ENCODE results near the gene URB2.
A peak's percentile ranks its signal among the peaks of the same experiment; 100 is the strongest.
"Not testable (repeated sequence)": the region's sequence is repeated elsewhere in the genome, so short reads cannot be mapped to it uniquely, and the experiment has no call there.

The URB2 gene

DNA sequence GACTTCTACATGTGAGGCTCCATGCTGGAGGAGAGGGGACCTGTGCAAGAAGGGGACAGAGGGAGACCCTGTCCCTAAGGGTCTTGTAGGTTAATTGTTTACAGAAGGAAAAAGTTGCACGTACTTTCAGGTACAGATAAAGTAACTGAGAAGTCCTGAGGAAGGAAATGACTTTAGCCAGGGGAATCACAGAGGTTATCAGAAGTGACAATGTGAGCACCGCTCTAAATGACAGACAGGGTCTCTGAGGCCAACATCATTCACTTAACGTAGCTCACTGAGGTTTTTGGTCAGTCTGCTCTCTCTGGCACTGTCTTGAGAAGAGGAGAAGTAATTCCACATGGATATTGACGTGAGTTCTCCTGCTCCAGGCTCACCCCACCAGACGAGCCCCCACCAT, 12.1 kb upstream of the URB2 start:
- no peak for DNase-seq

DNA sequence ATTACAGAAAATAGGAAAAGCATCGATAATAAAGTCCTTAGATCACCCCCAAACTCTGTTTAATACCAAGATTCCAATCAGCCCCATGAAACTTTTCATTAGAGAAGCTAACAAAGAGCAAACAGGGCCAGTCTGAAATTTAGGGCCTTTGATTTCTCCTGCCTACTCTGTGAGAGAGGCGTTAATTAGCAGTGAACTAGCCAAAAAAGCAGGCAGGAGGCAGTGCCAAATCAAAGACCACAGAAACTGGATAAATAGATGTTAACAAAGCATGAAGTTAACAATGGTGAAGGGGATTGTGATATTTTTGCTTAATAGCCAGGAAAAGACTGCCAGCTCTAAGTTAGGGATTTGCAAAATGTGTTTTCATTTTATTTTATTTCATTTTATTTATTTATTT, 11.3 kb upstream of the URB2 start:
- no peak for DNase-seq

DNA sequence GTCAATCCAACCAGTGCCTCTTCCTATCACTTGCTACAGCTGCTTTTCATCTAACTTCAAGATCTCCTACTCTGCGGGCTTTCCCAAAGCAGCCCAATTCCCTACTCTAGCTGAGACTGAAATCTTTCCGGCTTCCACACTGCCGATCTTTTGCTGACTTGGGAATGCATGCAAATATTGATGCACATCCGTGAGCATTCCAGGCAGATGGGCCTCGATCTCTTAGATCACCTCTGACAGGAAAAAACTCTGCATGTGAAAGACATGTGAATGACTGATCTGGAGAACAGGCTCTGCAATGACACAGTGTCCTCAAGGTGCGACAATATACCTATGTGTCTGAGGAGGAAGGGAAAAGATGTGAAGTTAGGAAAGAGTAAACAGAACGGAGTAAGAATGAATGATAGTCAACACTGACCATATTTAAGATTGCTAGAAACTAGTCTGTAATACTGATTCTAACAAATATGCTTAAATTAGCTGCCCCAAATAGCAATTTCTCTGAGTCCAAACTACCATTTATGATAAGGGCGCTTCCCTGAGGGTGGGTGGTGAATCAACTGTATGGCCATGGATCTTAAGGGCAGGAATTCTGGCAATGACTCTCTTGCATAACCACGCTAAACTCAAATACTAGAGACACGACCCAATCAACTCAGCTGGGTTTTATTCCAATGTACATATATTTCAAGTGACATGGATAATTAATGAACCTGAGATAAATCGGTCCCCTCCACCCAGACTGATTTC, 8.5 kb upstream of the URB2 start:
- DNase-seq, result no peak

DNA sequence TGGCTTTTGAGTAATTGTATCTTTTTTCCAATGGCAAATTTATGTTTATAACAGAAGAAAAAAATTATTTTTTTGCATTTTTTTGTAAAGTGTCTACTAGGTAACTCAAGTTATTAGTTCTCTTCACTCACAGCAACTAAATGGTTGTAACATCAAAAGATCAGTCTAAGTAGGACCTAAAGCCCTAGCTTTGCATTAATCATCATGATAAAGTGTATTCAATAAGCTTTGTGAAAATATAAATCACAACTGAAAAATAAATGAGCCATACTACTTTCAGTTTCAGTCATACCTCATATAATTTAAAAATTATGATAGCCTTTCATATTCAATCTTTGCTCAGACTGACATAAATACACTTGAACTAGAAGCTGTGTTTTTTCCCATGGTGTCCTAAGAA, 7.0 kb upstream of the URB2 start:
- DNase-seq, result no peak

DNA sequence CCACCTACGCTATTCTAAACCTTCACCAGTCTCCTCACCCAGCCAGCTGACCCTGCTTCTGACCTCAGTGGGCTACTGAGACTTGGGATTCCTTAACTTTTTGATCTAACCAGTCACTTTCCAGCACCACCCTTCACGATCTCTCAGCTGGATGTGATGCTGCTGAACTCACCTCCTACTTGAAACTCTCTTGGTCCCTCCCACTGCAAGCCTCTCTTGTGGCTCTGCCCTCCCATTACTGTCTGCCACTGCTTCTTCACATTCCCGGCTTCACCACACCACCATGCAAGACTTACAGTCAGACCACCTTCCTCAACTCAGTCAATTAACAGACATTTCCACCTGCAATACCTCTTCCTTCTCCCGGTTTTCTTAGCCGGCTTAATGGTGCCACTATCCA, 6.4 kb upstream of the URB2 start:
- DNase-seq, result no peak

DNA sequence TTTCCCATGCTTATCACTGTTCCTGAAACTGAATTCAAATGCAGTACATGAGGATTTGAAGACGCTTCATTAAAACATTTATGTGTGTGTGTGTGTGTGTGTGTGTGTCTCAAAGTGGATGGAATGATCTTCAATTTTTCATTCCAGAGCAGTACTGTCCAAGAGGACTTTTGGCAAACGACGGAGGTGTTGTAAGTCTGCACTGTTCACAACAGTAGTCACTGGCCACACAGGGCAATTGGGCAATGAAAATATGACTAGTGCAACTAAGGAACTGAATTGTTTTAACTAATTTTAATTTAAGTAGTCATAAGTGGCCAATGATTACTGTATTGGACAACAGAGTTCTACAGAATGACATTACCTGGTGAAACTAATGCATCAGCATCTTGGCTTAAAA, 5.2 kb upstream of the URB2 start:
- no peak for DNase-seq

DNA sequence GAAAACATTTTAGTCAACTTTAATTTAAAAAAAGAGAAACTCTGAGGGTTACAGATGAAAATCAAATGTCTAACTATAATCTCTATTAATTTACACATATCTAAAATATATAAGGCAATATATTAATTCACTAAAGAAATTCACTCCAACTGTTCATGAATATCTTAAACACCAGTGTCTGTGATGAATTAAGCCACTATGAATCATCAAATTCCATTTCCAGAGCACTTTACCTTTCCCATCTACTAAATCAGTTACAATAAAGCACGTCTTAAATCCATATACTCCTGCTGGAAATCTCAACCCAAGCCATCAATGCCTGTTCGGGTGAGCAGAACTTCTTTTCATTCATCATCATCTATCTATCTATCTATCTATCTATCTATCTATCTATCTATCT, 4.4 kb upstream of the URB2 start:
- DNase-seq, result no peak

DNA sequence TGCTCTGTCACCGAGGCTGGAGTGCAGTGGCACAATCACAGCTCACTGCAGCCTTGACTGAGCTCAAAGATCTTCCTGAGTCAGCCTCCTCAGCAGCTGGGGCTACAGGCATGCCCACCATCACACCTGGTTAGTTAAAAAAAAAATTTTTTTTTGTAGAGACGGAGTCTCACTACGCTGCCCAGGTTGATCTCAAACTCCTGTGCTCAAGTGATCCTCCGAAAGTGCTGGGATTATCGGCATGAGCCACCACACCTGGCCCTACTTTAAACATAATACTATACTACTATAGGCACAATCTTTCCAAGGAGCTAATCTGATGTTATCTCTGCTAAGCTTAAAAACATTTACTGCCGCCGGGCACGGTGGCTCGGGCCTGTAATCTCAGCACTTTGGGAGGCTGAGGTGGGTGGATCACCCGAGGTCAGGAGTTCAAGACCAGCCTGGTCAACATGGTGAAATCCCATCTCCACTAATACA, 3.4 kb upstream of the URB2 start:
- not testable (repeated sequence) for DNase-seq

DNA sequence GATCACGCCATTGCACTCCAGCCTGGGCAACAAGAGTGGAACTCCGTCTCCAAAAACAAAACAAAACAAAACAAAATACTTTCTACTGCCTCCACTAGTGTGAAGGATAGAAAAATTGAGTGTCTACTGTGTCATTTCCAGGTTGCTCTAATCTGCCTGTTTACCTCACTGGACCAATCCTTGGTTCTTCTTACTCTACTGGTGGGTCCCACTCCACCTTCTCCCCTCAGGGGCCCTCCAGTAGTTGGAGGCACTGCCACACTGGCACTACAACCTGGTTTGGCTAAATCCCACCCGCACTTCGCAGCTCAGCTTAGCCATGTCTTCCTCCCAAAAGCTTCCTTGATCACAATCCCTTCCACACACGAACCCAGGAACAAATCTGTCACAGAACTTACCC, 2.8 kb upstream of the URB2 start:
- no peak for DNase-seq

DNA sequence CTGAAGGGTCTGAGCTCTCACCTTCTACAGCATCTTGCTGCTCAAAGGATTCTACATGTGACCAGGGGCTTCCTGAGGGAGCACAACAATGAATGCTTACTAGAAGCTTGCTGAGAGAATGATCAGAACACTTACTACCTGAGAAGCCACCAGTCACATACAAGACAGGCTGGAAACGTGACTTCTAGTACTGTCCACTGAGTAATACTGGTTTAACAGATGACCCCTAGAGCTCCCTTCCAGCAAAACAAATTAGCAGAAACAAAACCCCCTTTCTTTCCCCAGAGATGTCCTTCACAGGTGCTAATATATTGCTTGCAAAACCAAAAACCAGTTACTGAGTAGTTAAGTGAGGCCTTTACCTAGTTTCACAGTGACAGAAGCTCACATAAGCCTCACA, 2.2 kb upstream of the URB2 start:
- no peak for DNase-seq

DNA sequence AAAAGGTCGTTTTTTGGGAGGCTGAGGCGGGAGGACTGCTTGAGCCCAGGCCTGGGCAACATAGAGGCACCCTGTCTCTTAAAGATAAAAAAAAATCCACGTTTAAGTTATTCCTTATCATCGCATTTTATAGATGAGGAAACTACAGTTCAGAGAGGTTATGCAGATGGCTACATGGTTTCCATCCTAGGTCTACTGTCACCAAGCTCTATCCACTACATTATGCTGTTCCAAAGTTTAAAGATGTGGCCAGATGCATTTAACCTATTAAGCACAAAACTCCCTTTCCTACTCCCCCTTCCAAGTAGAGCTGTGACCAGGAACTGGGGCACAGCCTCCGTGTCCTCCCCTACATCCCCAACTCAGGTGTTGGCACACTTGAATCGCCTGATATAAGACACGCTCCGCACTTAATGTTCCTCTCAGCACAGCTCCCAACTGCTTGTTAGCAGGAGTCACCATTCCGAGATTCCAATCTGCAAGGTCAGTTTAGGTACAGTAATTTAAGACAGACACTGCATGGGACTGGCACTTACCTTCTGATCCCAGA, 1.5 kb upstream of the URB2 start:
- DNase-seq, result no peak

DNA sequence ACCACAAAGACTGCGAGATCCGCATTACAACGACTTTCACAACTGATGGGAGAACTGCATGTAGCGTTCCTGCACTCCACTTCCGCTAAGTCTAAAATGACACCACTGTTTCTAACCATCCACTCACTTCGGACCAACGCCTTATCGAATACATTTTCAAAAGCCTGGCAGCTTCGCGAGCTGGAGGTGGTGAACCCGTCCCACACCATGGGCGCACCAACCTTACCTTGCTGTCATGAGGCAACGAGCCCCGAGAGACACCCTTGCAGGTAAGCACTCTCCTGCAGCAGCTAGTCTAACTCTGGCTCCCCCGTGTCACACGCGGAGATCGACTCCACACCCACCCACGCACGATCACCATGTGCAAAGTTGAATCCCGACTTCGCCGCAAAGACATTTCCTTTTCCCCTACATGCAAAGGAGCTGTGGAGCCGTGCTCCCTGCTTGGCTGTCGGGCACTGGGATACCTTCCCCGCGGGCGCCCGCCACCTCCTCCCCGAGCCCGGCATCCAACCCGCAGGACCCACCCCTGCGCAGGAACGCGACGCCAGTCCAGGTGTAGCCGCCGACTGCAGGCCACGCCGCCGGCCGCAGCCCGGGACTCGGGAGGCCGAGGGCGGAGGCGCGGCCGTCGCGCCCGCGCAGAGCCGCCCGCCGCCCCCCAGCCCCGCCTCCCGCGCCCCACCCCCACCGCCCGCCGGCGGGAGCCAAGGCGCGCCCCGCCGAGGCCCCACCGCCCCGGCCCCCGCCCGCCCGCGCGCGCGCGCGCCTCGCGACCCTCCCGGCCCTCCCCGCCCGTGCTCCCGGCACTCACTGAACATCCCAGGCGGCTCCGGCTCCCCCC, 754 bp upstream of the URB2 start:
- DNase-seq, result peak in 30 of 56 donors; percentile 17 to 79 (median 44)

DNA sequence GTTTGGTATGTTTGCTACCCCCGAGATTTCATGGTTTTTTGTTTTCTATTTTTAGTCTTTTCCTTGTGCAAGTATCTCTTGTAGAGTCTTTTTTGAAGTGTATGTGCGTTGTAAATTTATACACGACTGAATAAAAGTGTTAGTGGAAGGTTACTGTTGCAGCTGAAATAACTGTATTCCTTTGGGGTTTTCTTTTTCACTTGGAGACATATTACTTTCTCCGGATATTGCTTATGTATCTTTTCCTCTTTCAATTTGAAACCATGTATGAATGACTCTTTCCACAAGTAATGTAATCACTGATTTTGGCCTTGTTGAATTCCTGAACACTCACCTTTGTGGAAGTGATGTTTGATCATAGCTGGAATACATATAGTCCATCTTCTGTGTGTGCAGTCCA, 956 bp downstream of the URB2 start:
- no peak for DNase-seq

DNA sequence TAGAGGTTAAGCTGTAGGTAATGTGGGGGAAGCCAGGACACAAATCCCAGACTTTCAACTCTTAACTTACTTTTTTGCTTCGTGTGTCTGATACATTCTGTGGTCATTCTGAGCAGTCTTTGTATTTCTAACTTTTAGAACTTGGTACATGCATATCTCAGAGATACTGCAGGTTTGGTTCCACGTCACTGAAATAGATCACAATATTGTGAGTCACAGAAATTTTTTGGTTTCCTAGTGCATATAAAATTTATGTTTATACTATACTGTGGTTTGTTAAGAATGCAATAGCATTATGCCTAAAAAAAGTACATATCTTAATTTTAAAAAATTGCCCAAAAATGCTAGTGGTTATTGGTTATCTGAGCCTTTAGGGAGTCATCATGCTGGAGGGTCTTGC, 3.2 kb downstream of the URB2 start:
- DNase-seq, result no peak

DNA sequence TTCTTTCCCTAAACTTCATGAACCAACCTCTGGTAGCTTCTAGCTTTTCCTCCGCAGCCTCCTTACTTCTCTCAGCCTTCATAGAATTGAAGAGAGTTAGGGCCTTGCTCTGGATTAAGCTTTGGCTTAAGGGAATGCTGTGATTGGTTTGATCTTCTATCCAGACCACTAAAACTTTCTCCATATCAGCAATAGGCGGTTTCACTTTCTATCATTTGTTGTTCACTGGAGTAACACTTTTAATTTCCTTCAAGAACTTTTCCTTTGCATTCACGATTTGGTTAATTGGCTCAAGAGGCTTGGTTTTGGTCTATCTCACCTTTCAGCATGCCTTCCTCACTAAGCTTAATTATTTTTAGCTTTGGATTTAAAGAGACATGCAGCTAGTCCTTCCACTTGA, 5.1 kb downstream of the URB2 start:
- DNase-seq, result no peak

DNA sequence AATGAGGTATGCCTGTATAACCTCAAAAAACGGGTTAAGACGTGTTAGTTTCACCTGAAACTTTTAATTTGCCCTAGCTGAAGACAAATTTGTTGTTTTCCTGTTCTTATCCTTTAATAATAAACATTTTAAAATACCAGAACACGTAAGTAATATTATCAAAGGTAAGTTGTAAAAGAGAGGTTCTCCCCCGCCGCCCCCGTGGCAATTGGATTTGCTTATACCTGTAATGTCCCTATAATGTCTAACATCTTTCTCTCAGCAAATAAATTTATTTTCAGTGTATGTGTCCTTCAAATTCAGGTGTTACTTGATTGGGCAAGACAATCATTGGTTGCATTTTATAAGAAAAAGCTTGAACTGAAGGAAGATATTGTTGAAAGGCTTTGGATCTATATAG, 5.9 kb downstream of the URB2 start:
- DNase-seq, result no peak

DNA sequence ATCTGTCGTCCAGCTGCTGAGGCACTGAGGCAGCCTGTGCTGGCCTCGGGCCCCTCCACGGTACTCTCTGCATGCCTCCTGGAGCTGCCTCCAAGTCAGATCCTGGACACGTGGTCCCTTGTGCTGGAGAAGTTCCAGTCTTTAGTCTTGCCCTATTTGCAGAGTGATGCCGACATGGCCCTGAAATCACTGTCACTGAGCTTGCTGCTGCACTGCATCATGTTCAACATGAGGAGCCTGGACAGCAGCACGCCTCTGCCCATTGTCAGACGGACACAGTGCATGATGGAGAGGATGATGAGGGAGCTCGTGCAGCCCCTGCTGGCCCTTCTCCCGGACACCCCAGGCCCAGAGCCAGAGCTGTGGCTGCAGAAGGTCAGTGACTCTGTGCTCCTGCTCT, 10.0 kb downstream of the URB2 start:
- DNase-seq, result no peak

DNA sequence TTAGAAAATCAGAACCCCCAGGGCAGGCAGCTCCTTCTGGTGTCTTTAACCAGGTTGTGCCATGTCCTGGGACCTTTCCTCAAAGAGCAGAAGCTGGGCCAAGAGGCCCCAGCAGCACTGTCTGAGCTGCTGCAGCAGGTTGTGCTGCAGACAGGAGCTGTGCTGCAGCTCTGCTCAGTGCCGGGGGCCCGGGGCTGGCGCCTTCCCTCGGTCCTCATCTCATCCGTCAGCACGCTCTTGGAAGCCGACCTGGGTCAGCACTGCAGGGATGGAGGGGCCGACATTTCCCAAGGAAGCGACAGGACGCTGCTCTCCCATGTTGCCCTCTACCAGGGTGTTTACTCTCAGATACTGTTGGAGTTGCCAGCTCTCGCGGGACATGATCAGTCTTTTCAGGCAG, 11.7 kb downstream of the URB2 start:
- DNase-seq, result no peak

DNA sequence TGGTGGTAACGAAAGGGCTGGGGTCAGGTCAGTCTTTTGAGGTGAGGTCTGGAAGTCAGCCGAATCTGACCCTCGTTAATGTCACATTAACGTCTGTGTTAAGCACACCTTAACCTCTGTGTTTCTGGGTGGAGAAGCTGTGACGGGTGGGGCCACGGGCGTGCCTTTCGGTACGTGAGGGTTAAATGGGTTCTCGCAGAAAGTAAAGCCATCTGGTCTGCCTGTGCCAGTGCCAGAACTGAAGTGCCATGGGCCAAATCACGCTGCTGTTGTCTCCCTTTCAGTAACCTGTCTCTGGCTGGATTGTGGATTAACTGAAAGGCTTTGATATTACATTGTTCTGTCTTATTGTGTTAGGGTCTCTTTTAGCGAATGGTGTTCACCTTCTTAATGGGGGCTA, 14.4 kb downstream of the URB2 start:
- no peak for DNase-seq

DNA sequence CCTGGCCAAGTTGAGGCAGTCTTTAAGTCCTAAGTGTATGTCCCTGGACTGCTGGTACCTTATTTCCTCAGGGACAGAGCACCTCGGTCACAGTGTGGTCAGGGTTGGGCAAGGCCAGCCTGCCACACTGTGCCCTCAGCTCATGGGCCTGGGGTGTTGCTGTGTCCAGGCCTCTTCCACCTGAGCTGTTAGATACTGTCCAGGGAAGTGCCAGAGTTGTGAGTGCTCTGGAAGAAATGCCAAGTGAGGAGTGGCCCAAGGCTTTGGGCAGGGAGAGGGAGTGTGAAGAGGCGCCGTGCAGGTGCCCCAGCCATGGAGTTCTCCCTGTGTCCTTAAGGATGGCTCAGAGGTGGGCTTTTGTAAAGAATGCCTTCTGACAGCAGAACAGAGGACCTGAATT, 15.3 kb downstream of the URB2 start:
- no peak for DNase-seq

DNA sequence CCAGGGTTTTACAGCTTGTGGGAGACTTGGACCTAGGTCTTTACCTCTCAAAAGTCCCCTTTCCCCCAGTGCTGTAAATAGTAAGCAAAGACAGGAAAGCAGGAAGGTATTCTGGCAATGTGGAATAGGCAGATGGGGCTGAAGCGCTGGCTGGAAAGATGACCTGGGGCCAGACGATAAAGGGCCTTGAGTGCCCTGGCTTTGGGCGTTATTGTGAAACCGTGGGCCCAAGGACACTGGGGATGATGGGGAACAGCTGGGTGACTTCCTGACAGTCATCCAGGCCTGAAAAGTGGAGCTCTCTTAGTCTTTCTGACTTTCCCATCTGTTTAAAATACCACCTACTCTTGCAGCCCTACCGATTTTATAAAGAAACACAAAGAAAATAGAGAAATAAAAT, 16.3 kb downstream of the URB2 start:
- no peak for DNase-seq

DNA sequence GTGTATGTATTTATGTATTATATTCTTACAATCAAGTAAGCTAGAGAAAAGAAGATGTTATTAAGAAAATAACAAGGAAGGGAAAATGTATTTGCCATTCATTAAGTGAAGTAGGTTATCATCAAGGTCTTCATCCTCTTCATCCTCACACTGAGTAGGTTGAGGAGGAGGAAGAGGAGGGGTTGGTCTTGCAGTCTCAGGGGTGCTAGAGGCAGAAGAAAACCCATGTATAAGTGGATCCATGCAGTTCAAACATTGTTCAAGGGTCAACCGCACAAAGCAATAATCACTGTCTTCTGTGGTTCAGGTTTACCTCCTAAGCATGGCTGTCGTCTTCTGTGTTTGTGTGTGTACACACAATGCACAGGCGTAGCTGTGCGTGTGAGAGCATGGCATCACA, 16.9 kb downstream of the URB2 start:
- no peak for DNase-seq

All from amygdala (tissue), 56 donors.